ENCODE data around the gene STMN3.
"Not testable (repeated sequence)": the region's sequence is repeated elsewhere in the genome, so short reads cannot be mapped to it uniquely, and the experiment has no call there.

The STMN3 gene

GRCh38 chr20:63635431-63636141, 17.6 kb downstream of the STMN3 start:
- peak; percentile 67 for DNase-seq (ENCODE audit: low read depth)

DNA sequence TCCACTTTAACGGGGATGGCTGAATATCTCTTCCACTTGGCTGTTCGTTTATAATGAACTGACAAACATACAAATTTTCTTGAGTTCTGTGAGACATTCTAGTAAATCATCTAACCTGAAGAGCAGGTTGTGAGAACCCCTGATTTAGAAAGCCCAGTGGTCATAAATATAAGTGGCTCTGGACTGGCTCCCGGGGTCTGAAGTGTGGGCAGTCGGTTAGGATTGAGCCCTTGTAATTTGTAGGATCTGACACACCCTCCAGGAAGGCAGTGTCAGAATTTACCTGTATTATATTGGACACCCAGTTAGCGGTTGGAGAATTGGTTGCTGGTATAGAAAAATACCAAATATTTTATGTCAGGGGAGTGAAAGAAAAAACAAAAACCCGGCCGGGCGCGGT, 19.5 kb downstream of the STMN3 start:
- DNase-seq (ENCODE audit: low read depth) = no peak

GRCh38 chr20:63631426-63631825, 21.8 kb downstream of the STMN3 start:
- not testable (repeated sequence) for DNase-seq (ENCODE audit: low read depth)

DNA sequence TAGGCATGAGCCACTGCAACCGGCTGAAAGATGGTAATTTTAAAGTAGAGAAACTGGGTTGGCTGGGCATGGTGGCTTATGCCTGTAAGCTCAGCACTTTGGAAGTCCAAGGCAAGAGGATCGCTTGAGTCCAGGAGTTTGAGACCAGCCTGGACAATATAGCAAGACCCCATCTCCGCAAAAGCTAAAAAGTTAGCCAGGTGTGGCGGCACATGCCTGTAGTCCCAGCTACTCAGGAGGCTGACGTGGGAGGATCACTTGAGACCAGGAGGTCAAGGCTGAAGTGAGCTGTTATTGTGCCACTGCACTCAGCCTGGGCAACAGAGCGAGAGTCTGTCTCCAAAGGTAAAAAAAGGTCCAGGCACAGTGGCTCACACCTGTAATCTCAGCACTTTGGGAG, 22.3 kb downstream of the STMN3 start:
- not testable (repeated sequence) for DNase-seq (ENCODE audit: low read depth)

GRCh38 chr20:63628246-63628975, 24.8 kb downstream of the STMN3 start:
- no peak for DNase-seq (ENCODE audit: low read depth)

DNA sequence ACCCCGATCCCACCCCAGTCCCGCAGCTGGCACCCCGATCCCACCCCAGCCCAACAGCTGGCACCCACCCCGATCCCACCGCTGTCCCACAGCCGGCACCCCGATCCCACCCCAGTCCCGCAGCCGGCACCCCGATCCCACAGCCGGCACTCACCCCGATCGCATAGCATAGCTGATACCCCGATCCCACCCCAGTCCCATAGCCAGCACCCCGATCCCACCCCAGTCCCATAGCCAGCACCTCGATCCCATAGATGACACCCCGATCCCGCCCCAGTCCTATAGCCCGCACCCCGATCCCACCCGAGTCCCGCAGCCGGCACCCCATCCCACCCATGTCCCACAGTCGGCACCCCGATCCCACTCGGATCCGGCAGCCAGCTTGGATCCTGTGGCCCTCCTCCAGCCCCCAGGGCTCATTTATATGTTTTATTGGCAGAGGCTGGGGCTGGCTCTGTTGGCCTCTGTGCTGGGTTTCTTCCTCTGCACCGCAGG, 25.4 kb downstream of the STMN3 start:
- no peak for DNase-seq (ENCODE audit: low read depth)

DNA sequence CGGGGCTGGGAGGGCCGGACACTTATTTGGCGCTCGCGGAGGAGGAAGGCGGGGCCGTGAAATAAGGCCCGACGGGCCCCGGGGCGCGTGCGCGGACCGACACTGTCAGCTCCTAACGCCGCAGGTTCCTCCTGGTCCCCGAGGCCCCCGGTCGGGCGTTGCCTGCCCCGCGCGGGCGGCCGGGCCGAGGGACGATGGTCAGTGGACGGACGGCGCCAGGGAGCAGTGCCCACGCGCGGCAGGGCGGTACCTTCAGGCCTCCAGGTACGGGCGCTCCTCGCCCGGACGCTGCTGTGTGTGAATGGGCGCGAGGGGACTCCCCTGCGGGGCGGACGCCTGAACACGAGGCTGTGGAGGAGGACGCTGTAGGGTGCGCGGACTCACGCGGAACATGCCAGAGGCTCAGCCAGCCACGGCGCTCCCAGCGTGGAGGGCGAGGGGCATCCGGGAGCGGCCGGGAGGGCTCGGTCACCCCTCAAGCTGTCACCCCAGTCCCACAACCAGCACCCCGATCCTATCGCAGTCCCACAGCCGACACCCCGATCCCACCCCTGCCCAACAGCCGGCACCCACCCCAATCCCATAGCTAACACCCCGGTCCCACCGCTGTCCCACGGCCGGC, 26.0 kb downstream of the STMN3 start:
- DNase-seq (ENCODE audit: low read depth) = peak; percentile 90

GRCh38 chr20:63626424-63627128, 26.6 kb downstream of the STMN3 start, which contains the start of gene GMEB2:
Gene GMEB2 (minus strand): TSS chr20:63627101. CDS start chr20:63619397, 7,704 bp downstream.
- no peak for DNase-seq (ENCODE audit: low read depth)

DNA sequence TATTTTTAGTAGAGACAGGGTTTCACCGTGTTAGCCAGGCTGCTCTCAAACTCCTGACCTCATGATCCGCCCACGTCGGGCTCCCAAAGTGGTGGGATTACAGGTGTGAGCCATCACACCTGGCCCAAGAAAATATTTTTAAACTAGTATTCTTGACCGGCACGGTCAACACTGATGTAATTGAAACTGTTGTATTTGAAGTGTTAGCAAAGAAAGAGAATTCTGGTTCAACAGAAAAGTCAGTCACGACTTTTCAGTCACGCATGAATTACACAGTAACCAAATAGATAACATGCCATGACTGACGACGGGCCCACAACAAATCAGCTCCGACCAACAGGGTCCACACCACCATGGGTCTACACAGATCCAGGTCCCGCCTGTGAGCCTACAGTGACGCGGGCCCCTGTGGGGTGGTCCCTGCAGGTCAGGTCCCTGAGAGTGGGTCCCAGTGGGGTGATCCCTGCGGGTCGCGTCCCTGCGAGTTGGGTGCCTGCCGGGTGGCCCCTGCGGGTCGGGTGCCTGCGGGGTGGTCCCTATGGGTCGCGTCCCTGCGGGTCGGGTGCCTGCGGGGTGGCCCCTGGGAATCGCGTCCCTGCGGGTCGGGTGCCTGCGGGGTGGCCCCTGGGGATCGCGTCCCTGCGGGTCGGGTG, 27.3 kb downstream of the STMN3 start:
- no peak for DNase-seq (ENCODE audit: low read depth)

DNA sequence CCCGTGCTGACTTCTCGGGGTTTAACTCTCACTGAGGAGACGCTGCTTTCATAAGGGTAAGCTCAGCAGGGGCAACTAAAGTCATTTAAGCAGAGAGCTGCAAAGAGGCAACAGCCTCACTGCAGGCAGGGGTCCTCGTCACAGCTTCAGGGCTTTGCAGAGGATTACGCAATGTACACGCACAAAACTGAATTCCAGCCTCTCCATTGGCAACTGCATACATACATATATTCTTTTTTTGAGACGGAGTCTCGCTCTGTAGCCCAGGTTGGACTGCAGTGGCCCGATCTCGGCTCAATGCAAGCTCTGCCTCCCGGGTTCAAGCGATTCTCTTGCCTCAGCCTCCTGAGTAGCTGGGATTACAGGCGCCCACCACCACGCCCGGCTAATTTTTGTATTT, 28.7 kb downstream of the STMN3 start:
- no peak for DNase-seq (ENCODE audit: low read depth)

DNA sequence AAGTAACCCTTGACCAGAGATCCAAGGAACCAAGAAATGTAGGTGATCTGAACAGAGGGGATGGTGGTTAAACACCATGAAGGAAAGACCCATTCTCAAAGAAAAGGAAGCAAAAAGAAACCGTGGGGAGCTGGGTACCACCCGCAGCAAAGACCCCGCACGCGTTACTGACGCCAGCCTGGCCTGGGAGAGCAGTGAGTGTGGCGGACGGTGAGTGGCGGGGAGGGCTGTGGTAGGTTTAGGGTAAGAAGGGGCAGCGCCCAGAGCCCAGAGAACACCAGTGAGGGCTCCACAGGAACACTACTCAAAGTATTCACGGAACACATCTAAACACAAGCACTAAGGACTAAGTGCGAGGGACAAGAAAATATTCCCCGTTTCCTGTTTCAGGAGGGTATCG, 30.5 kb downstream of the STMN3 start:
- DNase-seq (ENCODE audit: low read depth) = no peak

- no peak for DNase-seq (ENCODE audit: low read depth)
These were observed 31.1 kb downstream of the STMN3 start for GRCh38 chr20:63622096-63622495.

DNA sequence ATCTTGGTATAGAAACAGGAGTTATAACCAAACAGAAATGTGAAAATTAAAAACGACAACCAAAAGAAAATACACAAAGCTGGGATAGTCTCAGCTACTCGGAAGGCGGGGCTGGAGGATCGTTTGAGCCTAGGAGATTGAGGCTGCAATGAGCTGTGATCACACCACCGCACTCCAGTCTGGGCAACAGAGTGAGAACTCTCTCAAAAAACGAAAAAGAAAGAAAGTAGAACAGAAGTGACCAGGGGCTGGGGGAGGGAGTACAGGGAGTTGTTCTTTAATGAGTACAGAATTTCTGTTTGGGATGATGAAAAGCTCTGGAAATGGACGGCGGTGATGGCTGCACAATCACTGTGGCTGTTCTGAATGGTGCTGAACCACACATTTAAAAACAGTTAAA, 32.2 kb downstream of the STMN3 start:
- no peak for DNase-seq (ENCODE audit: low read depth)

GRCh38 chr20:63619505-63619904, 33.7 kb downstream of the STMN3 start:
- DNase-seq (ENCODE audit: low read depth) = no peak

DNA sequence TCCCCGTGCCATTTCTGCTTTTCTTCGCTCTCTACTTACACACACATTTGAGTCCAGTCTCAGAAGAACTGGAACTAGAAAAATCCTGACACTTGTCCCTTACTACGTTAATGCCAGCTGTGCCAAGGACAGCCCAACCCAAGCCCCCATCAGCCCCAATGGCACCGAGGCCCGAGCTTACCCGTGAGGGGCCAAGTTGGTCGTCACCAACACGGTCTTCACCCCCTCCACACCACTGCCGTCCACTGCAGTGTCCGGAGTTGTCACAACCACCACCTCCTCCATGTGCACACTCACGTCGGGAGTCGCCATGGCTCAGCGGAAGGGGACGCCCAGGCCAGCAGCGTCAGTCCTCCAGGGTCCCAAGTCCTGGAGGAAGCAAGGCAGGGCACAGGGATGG, 34.1 kb downstream of the STMN3 start:
- no peak for DNase-seq (ENCODE audit: low read depth)

GRCh38 chr20:63618291-63618980, 34.8 kb downstream of the STMN3 start:
- DNase-seq (ENCODE audit: low read depth) = no peak

- no peak for DNase-seq (ENCODE audit: low read depth)
These were observed 35.4 kb downstream of the STMN3 start for GRCh38 chr20:63617876-63618265.

DNA sequence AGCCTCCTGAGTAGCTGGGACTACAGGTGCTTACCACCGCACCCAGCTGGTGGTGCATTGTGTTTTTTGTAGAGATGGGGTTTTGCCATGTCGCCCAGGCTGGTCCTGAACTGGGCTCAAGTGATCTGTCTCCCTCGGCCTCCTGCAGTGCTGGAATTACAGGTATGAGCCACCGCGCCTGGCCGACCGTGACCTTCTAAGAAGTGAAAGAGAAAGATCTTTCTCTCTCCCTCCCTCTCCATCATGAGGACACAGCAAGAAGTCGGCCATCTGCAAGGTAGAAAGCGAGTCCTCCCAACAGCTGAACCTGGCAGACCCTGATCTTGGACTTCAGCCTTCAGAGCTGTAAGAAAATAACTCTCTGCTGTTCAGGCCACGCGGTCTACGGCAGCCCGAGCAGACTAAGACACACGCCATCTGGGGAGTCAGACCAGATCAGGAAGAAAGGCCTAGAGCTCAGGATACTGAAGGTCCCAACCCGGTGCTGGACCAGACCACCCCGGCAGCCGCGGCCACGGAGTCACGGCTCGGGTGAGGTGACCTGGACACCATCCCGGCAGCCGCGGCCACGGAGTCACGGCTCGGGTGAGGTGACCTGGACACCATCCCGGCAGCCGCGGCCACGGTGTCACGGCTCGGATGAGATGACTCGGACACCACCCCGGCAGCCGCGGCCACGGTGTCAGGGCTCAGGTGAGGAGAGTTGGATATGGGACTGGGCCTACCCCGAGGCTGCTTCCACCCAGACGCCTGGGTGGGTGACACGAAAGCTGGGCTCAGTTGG, 35.9 kb downstream of the STMN3 start:
- no peak for DNase-seq (ENCODE audit: low read depth)

DNA sequence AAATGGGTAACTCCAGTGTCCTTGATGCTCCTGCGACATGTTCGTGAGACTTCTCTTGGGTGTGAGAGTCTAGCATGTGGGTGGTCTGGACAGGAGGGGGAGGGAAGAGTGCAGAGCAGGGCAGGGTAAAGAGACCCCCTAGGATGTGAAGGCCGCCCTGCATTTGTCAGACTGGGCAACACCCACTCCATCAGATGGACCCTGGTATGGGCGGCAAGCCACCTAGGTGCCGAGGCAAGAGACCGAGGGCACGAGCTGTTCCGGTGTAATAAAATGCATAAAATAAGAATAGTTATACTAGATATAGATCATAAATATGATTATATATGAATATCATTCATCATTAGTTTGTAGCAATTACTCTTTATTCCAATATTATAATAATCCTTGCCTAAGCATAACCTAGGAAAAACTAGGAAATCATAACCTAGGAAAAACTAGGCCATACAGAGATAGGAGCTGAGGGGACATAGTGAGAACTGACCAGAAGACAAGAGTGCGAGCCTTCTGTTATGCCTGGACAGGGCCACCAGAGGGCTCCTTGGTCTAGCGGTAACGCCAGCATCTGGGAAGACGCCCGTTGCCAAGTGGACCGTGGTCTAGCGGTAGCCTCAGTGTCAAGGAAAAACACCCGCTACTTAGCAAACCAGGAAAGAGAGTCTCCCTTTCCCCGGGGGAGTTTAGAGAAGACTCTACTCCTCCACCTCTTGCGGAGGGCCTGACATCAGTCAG, 39.2 kb downstream of the STMN3 start:
- DNase-seq (ENCODE audit: low read depth) = not testable (repeated sequence)

All from T follicular helper cell (primary cell).